Endothelial cell of umbilical vein (primary cell): ENCODE data around the gene C3orf62.

Source experiments
- CTCF ChIP-seq, 2 donors: IDR thresholded peaks; 1 replicate in 1 of 2; 2 replicates in 1 of 2; pipeline ENCODE4 v1.5.1; 2011; ENCODE audit warnings: low read length in 2 of 2, mild to moderate bottlenecking in 2 of 2, moderate library complexity in 2 of 2, control low read depth in 1 of 2, inconsistent platforms in 1 of 2, low read depth in 1 of 2; ENCODE audit not compliant: insufficient read depth in 1 of 2; ENCODE audit errors: extremely low read depth in 1 of 2
- EZH2 ChIP-seq: IDR thresholded peaks from 2 replicates; pipeline ENCODE4 v1.6.1; 2012; ENCODE audit warnings: borderline replicate concordance, low read depth, mild to moderate bottlenecking, moderate library complexity, low read length, inconsistent platforms; ENCODE audit not compliant: severe bottlenecking
- FOS ChIP-seq: IDR thresholded peaks from 2 replicates; pipeline ENCODE4 v1.6.1; 2011; ENCODE audit warnings: mild to moderate bottlenecking, low read length, moderate library complexity, borderline replicate concordance; ENCODE audit not compliant: insufficient read depth
- GATA2 ChIP-seq: IDR thresholded peaks from 2 replicates; pipeline ENCODE4 v1.7.0; 2011; ENCODE audit warnings: low read depth, mild to moderate bottlenecking, moderate library complexity, mixed read lengths, low read length; ENCODE audit not compliant: insufficient read length, insufficient read depth
- JUN ChIP-seq: IDR thresholded peaks from 2 replicates; pipeline ENCODE4 v1.6.1; 2011; ENCODE audit warnings: borderline replicate concordance, low read depth; ENCODE audit not compliant: insufficient read length, insufficient read depth
- MAX ChIP-seq: IDR thresholded peaks from 2 replicates; pipeline ENCODE4 v1.6.1; 2011; ENCODE audit not compliant: insufficient read depth, insufficient read length
- POLR2A ChIP-seq: IDR thresholded peaks from 2 replicates; pipeline ENCODE4 v1.6.1; 2012; ENCODE audit warnings: low read depth, mild to moderate bottlenecking, control low read depth, low read length
- POLR2AphosphoS5 ChIP-seq: IDR thresholded peaks from 2 replicates; pipeline ENCODE4 v1.6.1; 2012; ENCODE audit warnings: low read depth, mild to moderate bottlenecking, control low read depth, low read length, moderate library complexity; ENCODE audit not compliant: insufficient read depth

- no peak for TF ChIP-seq POLR2AphosphoS5
- no peak for TF ChIP-seq MAX
- no peak for TF ChIP-seq POLR2A
- no peak for TF ChIP-seq CTCF (IDR thresholded peaks at IDR 0.05; ENCODE audit: extremely low read depth in 1 of 2, insufficient read depth in 1 of 2, low read depth in 1 of 2, low read length in 2 of 2)
- no peak for TF ChIP-seq FOS
- TF ChIP-seq GATA2, result no peak
- no peak for TF ChIP-seq EZH2
- TF ChIP-seq JUN, result no peak
These were observed 6.0 kb downstream of the C3orf62 start for GRCh38 chr3:49271047-49271446.
